SK-N-SH (cell line): ENCODE data around the gene BAG5. TPM values are rescaled to one million over a fixed set of nuclear protein-coding genes. Genes with fewer than 3 reads are reported as not detected.

Source experiments
- CTCF ChIA-PET: fragments of 300-600, 350-600 bp; formaldehyde crosslinking; extraction: SDS; loops from one replicate; lab custom pipeline; 2021; lab: Yijun Ruan, JAX
- POLR2A ChIA-PET: fragments of 350-600 bp; sonication (Branson Sonifier 250); formaldehyde crosslinking; extraction: SDS; loops from one replicate; lab custom pipeline; 2020; ENCODE audit warnings: antibody characterized with exemption, inconsistent platforms; lab: Yijun Ruan, JAX
- DNase-seq: peaks from one replicate; pipeline ENCODE4 v3.0.0; 2012
- H2AFZ ChIP-seq: fragments of 200-600 bp; sonication (generic); 2 replicates; pipeline ENCODE4 v1.8.1; 2016; ENCODE audit warnings: antibody characterized with exemption, mild to moderate bottlenecking, low read depth
- H3F3A ChIP-seq: fragments of 200-600 bp; sonication (generic); replicated peaks from 2 replicates; pipeline ENCODE3; 2016; ENCODE audit warnings: antibody characterized with exemption, mild to moderate bottlenecking; ENCODE audit not compliant: insufficient read depth
- H3K27ac ChIP-seq, 2 experiments: fragments of 200-500 bp in 1 of 2; fragments of 200-600 bp in 1 of 2; sonication (Bioruptor generic) in 1 of 2; sonication (generic), shearing (Covaris generic) in 1 of 2; 2 replicates each; pipeline versions ENCODE4 v1.5.1 to v1.6.1; 2014 to 2016; ENCODE audit warnings: low read depth in 2 of 2, inconsistent platforms in 1 of 2, low read length in 1 of 2, mild to moderate bottlenecking in 1 of 2, mixed read lengths in 1 of 2
- H3K27me3 ChIP-seq: fragments of 200-600 bp; sonication (generic), shearing (Covaris generic); 2 replicates; pipeline ENCODE4 v1.6.1; 2016; ENCODE audit warnings: mixed run types; ENCODE audit not compliant: insufficient read depth
- H3K36me3 ChIP-seq, 2 experiments: fragments of 200-500 bp in 1 of 2; fragments of 200-600 bp in 1 of 2; sonication (Bioruptor generic) in 1 of 2; sonication (generic) in 1 of 2; replicated peaks in 1 of 2; 2 replicates each; pipeline versions ENCODE3 to v1.5.1; 2014 to 2016; ENCODE audit warnings: low read length in 1 of 2, mild to moderate bottlenecking in 1 of 2; ENCODE audit not compliant: insufficient read depth in 2 of 2, control insufficient read depth in 1 of 2
- H3K4me1 ChIP-seq, 2 experiments: fragments of 200-500 bp in 1 of 2; fragments of 200-600 bp in 1 of 2; sonication (Bioruptor generic) in 1 of 2; sonication (generic), shearing (Covaris generic) in 1 of 2; 2 replicates each; pipeline versions ENCODE4 v1.5.1 to v1.6.1; 2014 to 2016; ENCODE audit warnings: low read depth in 1 of 2, low read length in 1 of 2, mixed run types in 1 of 2; ENCODE audit not compliant: insufficient read depth in 2 of 2, control insufficient read depth in 1 of 2
- H3K4me2 ChIP-seq: fragments of 200-600 bp; sonication (generic), shearing (Covaris generic); 2 replicates; pipeline ENCODE4 v1.6.1; 2017; ENCODE audit warnings: mixed run types
- H3K4me3 ChIP-seq, 2 experiments: fragments of 200-500 bp in 1 of 2; fragments of 200-600 bp in 1 of 2; sonication (Bioruptor generic) in 1 of 2; sonication (generic), shearing (Covaris generic) in 1 of 2; 2 replicates each; pipeline versions ENCODE4 v1.5.1 to v1.8.1; 2014 to 2016; ENCODE audit warnings: low read depth in 2 of 2, inconsistent platforms in 1 of 2, low read length in 1 of 2, mild to moderate bottlenecking in 1 of 2, mixed read lengths in 1 of 2, moderate library complexity in 1 of 2
- H3K79me2 ChIP-seq: fragments of 200-600 bp; sonication (generic); 2 replicates; pipeline ENCODE4 v1.8.1; 2017; ENCODE audit warnings: mild to moderate bottlenecking; ENCODE audit not compliant: insufficient read depth
- H3K9ac ChIP-seq: fragments of 200-600 bp; sonication (generic); 2 replicates; pipeline ENCODE4 v1.6.1; 2017; ENCODE audit warnings: mixed run types
- H3K9me2 ChIP-seq: fragments of 200-600 bp; sonication (generic); 2 replicates; pipeline ENCODE4 v1.6.1; 2017; ENCODE audit warnings: mixed run types
- H3K9me3 ChIP-seq: fragments of 200-600 bp; sonication (generic); 2 replicates; pipeline ENCODE4 v1.6.1; 2017; ENCODE audit warnings: mixed run types, mild to moderate bottlenecking, moderate library complexity
- H4K20me1 ChIP-seq: fragments of 200-600 bp; sonication (generic); 2 replicates; pipeline ENCODE4 v1.6.1; 2017; ENCODE audit warnings: mild to moderate bottlenecking, mixed run types; ENCODE audit not compliant: insufficient read depth
- CHD2 ChIP-seq: fragments of 150-350 bp; IDR thresholded peaks from 2 replicates; pipeline ENCODE4 v1.6.1; 2018; ENCODE audit warnings: low read length; ENCODE audit not compliant: partially characterized antibody
- EZH2phosphoT487 ChIP-seq: fragments of 200-600 bp; sonication (generic); IDR thresholded peaks from 2 replicates; pipeline ENCODE4 v1.6.1; 2017; ENCODE audit warnings: low read depth, mixed run types, mild to moderate bottlenecking, antibody characterized with exemption, moderate library complexity, borderline replicate concordance
- FOXJ3 ChIP-seq: sonication (generic); formaldehyde crosslinking; IDR thresholded peaks from 2 replicates; pipeline ENCODE4 v1.5.1; 2020; ENCODE audit warnings: mild to moderate bottlenecking, missing genetic modification reagents
- FOXM1 ChIP-seq: IDR thresholded peaks from 2 replicates; pipeline ENCODE4 v1.4.0; 2012; ENCODE audit warnings: low read depth, mild to moderate bottlenecking
- GABPA ChIP-seq: IDR thresholded peaks from 2 replicates; pipeline ENCODE4 v1.4.0; 2012; ENCODE audit warnings: low read depth, mild to moderate bottlenecking
- GATA2 ChIP-seq: sonication (generic); formaldehyde crosslinking; IDR thresholded peaks from 2 replicates; pipeline ENCODE4 v1.5.0; 2020; ENCODE audit warnings: mild to moderate bottlenecking, missing genetic modification reagents
- JUND ChIP-seq: IDR thresholded peaks from 2 replicates; pipeline ENCODE4 v1.4.0; 2012
- MEF2A ChIP-seq: IDR thresholded peaks from 2 replicates; pipeline ENCODE4 v1.4.0; 2012; ENCODE audit warnings: low read depth, borderline replicate concordance
- MXI1 ChIP-seq: IDR thresholded peaks from 2 replicates; pipeline ENCODE4 v1.6.1; 2012; ENCODE audit warnings: mild to moderate bottlenecking, low read depth, low read length, improper control_type of control experiment
- POLR2AphosphoS5 ChIP-seq: IDR thresholded peaks from 2 replicates; pipeline ENCODE4 v1.6.1; 2012; ENCODE audit warnings: low read depth, low read length
- RAD21 ChIP-seq: IDR thresholded peaks from 2 replicates; pipeline ENCODE4 v1.6.1; 2012; ENCODE audit warnings: mild to moderate bottlenecking, low read length
- RFX5 ChIP-seq: IDR thresholded peaks from 2 replicates; pipeline ENCODE4 v1.6.1; 2012; ENCODE audit warnings: mild to moderate bottlenecking, improper control_type of control experiment, low read length
- TAF1 ChIP-seq: IDR thresholded peaks from 2 replicates; pipeline ENCODE4 v1.6.1; 2012; ENCODE audit warnings: low read depth, mild to moderate bottlenecking, low read length, moderate library complexity, borderline replicate concordance
- WGBS: methylation state at CpG from one replicate; pipeline ENCODE4 v1.1.6; 2017; ENCODE audit warnings: low lambda C conversion rate; 5-methylcytosine and 5-hydroxymethylcytosine counted together
- polyA plus RNA-seq, 3 experiments: library from polyadenylated mRNA; depleted of rRNA; stranded (reverse); fragments of >200 nt; gene quantifications; 2 replicates each; pipeline ENCODE4 v1.2.3, GENCODE V29; 2012
- TF ChIP-seq, protein P1 (sequence below): IDR thresholded peaks from 2 replicates; pipeline ENCODE4 v1.4.0; 2012; ENCODE audit warnings: low read depth, borderline replicate concordance
- TF ChIP-seq, protein P2 (sequence below): IDR thresholded peaks from 2 replicates; pipeline ENCODE4 v1.4.0; 2012; ENCODE audit warnings: low read depth
- TF ChIP-seq, protein P3 (sequence below): fragments of 200-600 bp; sonication (generic); IDR thresholded peaks from 2 replicates; pipeline ENCODE4 v1.6.1; 2017; ENCODE audit warnings: antibody characterized with exemption, mild to moderate bottlenecking, moderate library complexity

The BAG5 gene
- polyA plus RNA-seq, 1 of the 3 experiments (the other 2 are of a cell fraction), result 5.2 TPM

DNA sequence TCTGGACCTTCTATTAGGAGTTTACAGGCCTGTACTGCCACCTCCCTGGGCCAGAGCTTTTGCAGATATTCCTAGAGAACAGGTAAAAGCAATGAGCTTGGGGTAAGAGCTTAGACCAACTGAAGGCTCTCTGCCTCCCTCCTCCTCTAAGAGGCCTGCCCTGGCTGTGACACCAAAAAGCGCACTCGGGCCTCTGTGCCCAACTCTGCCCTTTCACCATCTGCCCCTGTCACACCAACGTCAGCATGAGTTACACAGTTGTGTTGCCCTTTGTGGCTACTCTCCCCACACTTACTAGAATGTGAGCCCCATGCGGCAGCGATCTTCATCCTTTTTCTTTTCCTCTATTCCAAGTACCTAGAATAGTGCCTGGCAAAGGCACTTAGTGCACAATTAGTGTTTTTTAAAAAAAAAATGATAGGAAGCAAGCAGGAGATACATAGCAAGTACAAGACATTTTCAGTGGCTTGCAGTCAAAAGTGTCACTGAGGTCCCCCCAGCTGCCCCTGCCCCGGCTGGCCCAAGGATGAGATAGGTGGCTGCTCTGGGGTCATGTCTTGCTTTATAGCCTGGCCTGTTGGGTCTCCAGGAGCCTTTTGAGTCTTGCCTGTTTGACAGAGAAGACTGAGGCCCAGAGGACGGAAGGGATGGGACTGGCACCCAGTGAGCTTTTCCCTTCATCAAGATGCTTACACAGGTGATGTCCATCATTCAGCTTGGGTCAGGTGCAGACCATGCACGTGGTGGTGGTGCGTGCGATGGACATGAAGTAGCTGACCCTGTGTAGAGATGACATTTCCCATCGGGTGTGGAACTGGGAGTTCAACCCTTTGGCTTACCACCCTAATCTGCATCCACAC is 52.4 kb downstream of the BAG5 start:
- peaks cover 5% of the 10 kb centered on the region; the same call in 1 of the 2 replicates for H4K20me1 ChIP-seq
- 99% methylated on average over 11 of the region's 11 CpGs for WGBS
- DNase-seq, result no peak

More for the DNA sequence above, 52.4 kb downstream of the BAG5 start:
- peaks cover 17% of the 10 kb centered on the region for H3F3A ChIP-seq
- peaks cover 3 to 10% of the 10 kb centered on the region in 2 experiments; a peak in 1 of 4 replicates for H3K4me1 ChIP-seq
- no peak overlapping the region for H3K9ac ChIP-seq
- no peak overlapping the region for H3K27ac ChIP-seq
- ChIA-PET POLR2A (interaction anchor here (0.9 kb wide), 1 partner anchor 10 kb away, joined by 4 read pairs; no protein-coding TSS in a partner anchor), CTCF (interaction anchor here (0.6 to 6.2 kb wide), 7 partner anchors 9 to 209 kb away, joined by 3 to 46 read pairs (median 6); partner anchors contain the start of gene CKB)
- TF ChIP-seq CHD2 (no peak), FOXJ3 (CRISPR knock-in tag) (no peak), RFX5 (no peak), MEF2A (no peak), POLR2AphosphoS5 (no peak), FOXM1 (no peak), GATA2 (CRISPR knock-in tag) (no peak), JUND (no peak), GABPA (no peak), RAD21 (no peak), EZH2phosphoT487 (no peak), MXI1 (no peak), TAF1 (no peak)
- TF ChIP-seq, protein P1, sequence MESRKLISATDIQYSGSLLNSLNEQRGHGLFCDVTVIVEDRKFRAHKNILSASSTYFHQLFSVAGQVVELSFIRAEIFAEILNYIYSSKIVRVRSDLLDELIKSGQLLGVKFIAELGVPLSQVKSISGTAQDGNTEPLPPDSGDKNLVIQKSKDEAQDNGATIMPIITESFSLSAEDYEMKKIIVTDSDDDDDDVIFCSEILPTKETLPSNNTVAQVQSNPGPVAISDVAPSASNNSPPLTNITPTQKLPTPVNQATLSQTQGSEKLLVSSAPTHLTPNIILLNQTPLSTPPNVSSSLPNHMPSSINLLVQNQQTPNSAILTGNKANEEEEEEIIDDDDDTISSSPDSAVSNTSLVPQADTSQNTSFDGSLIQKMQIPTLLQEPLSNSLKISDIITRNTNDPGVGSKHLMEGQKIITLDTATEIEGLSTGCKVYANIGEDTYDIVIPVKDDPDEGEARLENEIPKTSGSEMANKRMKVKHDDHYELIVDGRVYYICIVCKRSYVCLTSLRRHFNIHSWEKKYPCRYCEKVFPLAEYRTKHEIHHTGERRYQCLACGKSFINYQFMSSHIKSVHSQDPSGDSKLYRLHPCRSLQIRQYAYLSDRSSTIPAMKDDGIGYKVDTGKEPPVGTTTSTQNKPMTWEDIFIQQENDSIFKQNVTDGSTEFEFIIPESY, result no peak
- TF ChIP-seq, protein P2, sequence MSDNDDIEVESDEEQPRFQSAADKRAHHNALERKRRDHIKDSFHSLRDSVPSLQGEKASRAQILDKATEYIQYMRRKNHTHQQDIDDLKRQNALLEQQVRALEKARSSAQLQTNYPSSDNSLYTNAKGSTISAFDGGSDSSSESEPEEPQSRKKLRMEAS, result no peak
- TF ChIP-seq, protein P3, sequence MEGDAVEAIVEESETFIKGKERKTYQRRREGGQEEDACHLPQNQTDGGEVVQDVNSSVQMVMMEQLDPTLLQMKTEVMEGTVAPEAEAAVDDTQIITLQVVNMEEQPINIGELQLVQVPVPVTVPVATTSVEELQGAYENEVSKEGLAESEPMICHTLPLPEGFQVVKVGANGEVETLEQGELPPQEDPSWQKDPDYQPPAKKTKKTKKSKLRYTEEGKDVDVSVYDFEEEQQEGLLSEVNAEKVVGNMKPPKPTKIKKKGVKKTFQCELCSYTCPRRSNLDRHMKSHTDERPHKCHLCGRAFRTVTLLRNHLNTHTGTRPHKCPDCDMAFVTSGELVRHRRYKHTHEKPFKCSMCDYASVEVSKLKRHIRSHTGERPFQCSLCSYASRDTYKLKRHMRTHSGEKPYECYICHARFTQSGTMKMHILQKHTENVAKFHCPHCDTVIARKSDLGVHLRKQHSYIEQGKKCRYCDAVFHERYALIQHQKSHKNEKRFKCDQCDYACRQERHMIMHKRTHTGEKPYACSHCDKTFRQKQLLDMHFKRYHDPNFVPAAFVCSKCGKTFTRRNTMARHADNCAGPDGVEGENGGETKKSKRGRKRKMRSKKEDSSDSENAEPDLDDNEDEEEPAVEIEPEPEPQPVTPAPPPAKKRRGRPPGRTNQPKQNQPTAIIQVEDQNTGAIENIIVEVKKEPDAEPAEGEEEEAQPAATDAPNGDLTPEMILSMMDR, result no peak
- no peak overlapping the region for H3K4me2 ChIP-seq
- H3K9me3 ChIP-seq, result no peaks in the 10 kb centered on the region
- no peak overlapping the region for H2AFZ ChIP-seq
- H3K9me2 ChIP-seq, result no peaks in the 10 kb centered on the region
- no peaks in the 10 kb centered on the region for H3K79me2 ChIP-seq
- no peaks in the 10 kb centered on the region for H3K27me3 ChIP-seq
- no peak overlapping the region for H3K4me3 ChIP-seq
- peaks cover 26 to 31% of the 10 kb centered on the region in 2 experiments for H3K36me3 ChIP-seq
